Right cardiac atrium (tissue), 5 donors: ENCODE measurements around the gene OSCP1. TPM values are rescaled to one million over a fixed set of nuclear protein-coding genes. Genes with fewer than 3 reads are reported as not detected.

Experiments used
- ATAC-seq, 2 donors: fragments of 200-7000 bp; cut with Tn5 transposase; one replicate each; pipeline versions ENCODE4 v1.8.0 to v1.9.1; 2020; ENCODE audit warnings: moderate library complexity in 2 of 2, mild to moderate bottlenecking in 1 of 2
- DNase-seq, 3 donors: peaks; one replicate each; pipeline ENCODE4 v3.0.0-alpha.2; 2020
- H3K27ac ChIP-seq: one replicate; pipeline ENCODE4 v1.5.1; 2013; ENCODE audit warnings: mild to moderate bottlenecking, low read length, control low read depth, moderate library complexity
- H3K27me3 ChIP-seq: one replicate; pipeline ENCODE4 v1.6.1; 2013; ENCODE audit not compliant: control insufficient read depth, insufficient read depth
- H3K4me1 ChIP-seq: one replicate; pipeline ENCODE4 v1.6.1; 2013; ENCODE audit warnings: low read length; ENCODE audit not compliant: control insufficient read depth, insufficient read depth
- H3K4me3 ChIP-seq: one replicate; pipeline ENCODE4 v1.5.1; 2013; ENCODE audit warnings: low read length, control low read depth
- H3K9me3 ChIP-seq: one replicate; pipeline ENCODE4 v1.6.1; 2013; ENCODE audit warnings: low read length; ENCODE audit not compliant: control insufficient read depth
- WGBS: extraction: QIAGEN DNeasy Blood & Tissue Kit; methylation state at CpG from one replicate; pipeline ENCODE4 v1.1.7; 2013; 5-methylcytosine and 5-hydroxymethylcytosine counted together
- intact Hi-C, 4 donors: fragments of 100-400 bp; cut with DNase I; formaldehyde crosslinking; loops; one replicate each; pipeline versions ENCODE4 v1.11.0 to v1.14.0; 2022 to 2023
- polyA plus RNA-seq: library from polyadenylated mRNA; stranded (reverse); fragments of 200-250 nt; gene quantifications from one replicate; pipeline ENCODE4 v1.2.3, GENCODE V29; 2013
- total RNA-seq, 4 donors: library from RNA; stranded (reverse); fragmentation: NEBNext Ultra II Directional; extraction: Animal tissue kit (Norgen Biotek cat#: 25700); gene quantifications; one replicate each; pipeline ENCODE4 v1.2.1, GENCODE V29; 2021
- donor health status: healthy with polysubstance abuse.
- donor health status: DM: no; HTN: yes; CAD: no.
- donor health status: DM: no; HTN: no; CAD: no.
- donor health status: DM: no; HTN: yes; CAD: no; lungs with severe emphysema.
- donor health status: DM: yes; HTN: yes; CAD: no.

OSCP1 gene
- total and polyA plus RNA-seq, 5 donors, result 6.7 to 10.2 (median 8.4) TPM

- no peak overlapping the region for H3K27ac ChIP-seq
- H3K4me1 ChIP-seq, result no peaks in the 10 kb centered on the region
- no peak for ATAC-seq
- no peaks in the 10 kb centered on the region for H3K27me3 ChIP-seq
- DNase-seq, result no peak
- no peaks in the 10 kb centered on the region for H3K9me3 ChIP-seq
- intact Hi-C loops, result no loop called here
- H3K4me3 ChIP-seq, result no peak overlapping the region
- WGBS, result 87% methylated on average over 6 of the region's 6 CpGs
Observed at GRCh38 chr1:36472656-36473055, 22.4 kb upstream of the OSCP1 start.

- H3K4me1 ChIP-seq, result no peaks in the 10 kb centered on the region
- no peak overlapping the region for H3K27ac ChIP-seq
- H3K9me3 ChIP-seq, result no peaks in the 10 kb centered on the region
- no peaks in the 10 kb centered on the region for H3K27me3 ChIP-seq
- DNase-seq (peak in 1 of 3 donors; percentile 50), ATAC-seq (peak in 1 of 2 donors; percentile 25)
- intact Hi-C loops, result no loop called here
- H3K4me3 ChIP-seq, result no peak overlapping the region
- WGBS, result 61% methylated on average over 22 of the region's 22 CpGs
Observed at GRCh38 chr1:36471830-36472641, 21.8 kb upstream of the OSCP1 start.

GRCh38 chr1:36469163-36469562 lies 18.9 kb upstream of the OSCP1 start:
- Histone ChIP-seq H3K27ac (no peak overlapping the region), H3K4me1 (no peaks in the 10 kb centered on the region), H3K27me3 (no peaks in the 10 kb centered on the region), H3K4me3 (no peak overlapping the region), H3K9me3 (no peaks in the 10 kb centered on the region)
- 79% methylated on average over 2 of the region's 2 CpGs for whole genome bisulfite sequencing
- no peak for DNase-seq
- ATAC-seq, result no peak
- intact Hi-C loops, result no loop called here

GRCh38 chr1:36467700-36468455 lies 17.6 kb upstream of the OSCP1 start:
- intact Hi-C loops, result no loop called here
- Histone ChIP-seq H3K4me1 (peaks cover 3% of the 10 kb centered on the region), H3K9me3 (no peaks in the 10 kb centered on the region), H3K4me3 (no peak overlapping the region), H3K27me3 (no peaks in the 10 kb centered on the region), H3K27ac (no peak overlapping the region)
- WGBS, result 86% methylated on average over 10 of the region's 10 CpGs
- ATAC-seq (no peak), DNase-seq (peak in 1 of 3 donors; percentile 54)

GRCh38 chr1:36467027-36467410 lies 16.8 kb upstream of the OSCP1 start:
- Histone ChIP-seq H3K9me3 (no peaks in the 10 kb centered on the region), H3K4me3 (no peak overlapping the region), H3K4me1 (peaks cover 3% of the 10 kb centered on the region), H3K27me3 (no peaks in the 10 kb centered on the region), H3K27ac (no peak overlapping the region)
- 90% methylated on average over 4 of the region's 4 CpGs for WGBS
- ATAC-seq, result no peak
- DNase-seq, result no peak
- intact Hi-C loops, result no loop called here

- no peak for ATAC-seq
- intact Hi-C loops, result no loop called here
- 89% methylated on average over 12 of the region's 12 CpGs for WGBS
- no peaks in the 10 kb centered on the region for H3K9me3 ChIP-seq
- H3K4me1 ChIP-seq, result peaks cover 3% of the 10 kb centered on the region
- H3K27me3 ChIP-seq, result no peaks in the 10 kb centered on the region
- H3K4me3 ChIP-seq, result no peak overlapping the region
- DNase-seq, result peak in 1 of 3 donors; percentile 50
- H3K27ac ChIP-seq, result no peak overlapping the region
Observed at GRCh38 chr1:36466370-36467026, 16.2 kb upstream of the OSCP1 start.

- DNase-seq, result no peak
- intact Hi-C loops, result no loop called here
- H3K4me1 ChIP-seq, result peaks cover 3% of the 10 kb centered on the region
- no peak overlapping the region for H3K4me3 ChIP-seq
- H3K27ac ChIP-seq, result no peak overlapping the region
- no peaks in the 10 kb centered on the region for H3K27me3 ChIP-seq
- no peaks in the 10 kb centered on the region for H3K9me3 ChIP-seq
- no peak for ATAC-seq
- WGBS, result 60% methylated on average over 4 of the region's 4 CpGs
Observed at GRCh38 chr1:36465731-36466369, 15.6 kb upstream of the OSCP1 start.

- intact Hi-C loops, result no loop called here
- 34% methylated on average over 13 of the region's 13 CpGs for WGBS
- DNase-seq (no peak), ATAC-seq (peak; percentile 64 to 70)
- H3K27me3 ChIP-seq, result no peaks in the 10 kb centered on the region
- peak overlapping the region; percentile 71 for H3K27ac ChIP-seq
- peaks cover 3% of the 10 kb centered on the region for H3K4me1 ChIP-seq
- peak overlapping the region; percentile 86 for H3K4me3 ChIP-seq
- H3K9me3 ChIP-seq, result no peaks in the 10 kb centered on the region
Observed at GRCh38 chr1:36464605-36465393, 14.5 kb upstream of the OSCP1 start.

- intact Hi-C loops, result no loop called here
- ATAC-seq, result peak; percentile 94
- under 1% methylated on average over 65 of the region's 65 CpGs for WGBS
Observed at GRCh38 chr1:36463803-36464604, 13.8 kb upstream of the OSCP1 start, which contains the start of gene MRPS15. TSS of gene MRPS15 (minus strand) at chr1:36464384. CDS start at chr1:36464275, 109 bp downstream.

More at GRCh38 chr1:36463803-36464604, 13.8 kb upstream of the OSCP1 start, which contains the start of gene MRPS15:
- H3K27me3 ChIP-seq, result no peaks in the 10 kb centered on the region
- no peaks in the 10 kb centered on the region for H3K9me3 ChIP-seq
- H3K4me1 ChIP-seq, result peaks cover 3% of the 10 kb centered on the region
- peak within 1 kb of the TSS; percentile 86 for H3K4me3 ChIP-seq
- peak; percentile 96 to 98 (median 97) for DNase-seq
- H3K27ac ChIP-seq, result peak within 1 kb of the TSS; percentile 71
